ENCODE measurements around the gene TRH.

Gene TRH

DNA sequence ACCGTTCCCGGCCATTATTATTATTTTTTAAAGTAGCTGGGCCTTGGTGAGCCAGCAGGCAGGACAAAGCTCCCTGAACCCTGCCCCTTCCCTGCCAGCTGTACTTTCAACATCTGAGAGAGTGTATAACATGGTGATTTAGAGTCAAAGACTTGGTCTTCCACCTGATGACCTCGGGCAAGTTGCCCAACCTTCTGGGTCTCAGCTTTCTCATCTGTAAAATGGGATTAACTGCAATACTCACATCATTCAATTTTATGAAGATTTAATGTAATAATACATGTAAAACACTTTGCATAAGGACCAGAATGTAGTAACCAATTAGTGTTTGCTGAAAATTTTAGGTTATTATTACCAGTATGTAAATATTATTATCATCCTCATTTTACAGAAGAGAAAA is 11.9 kb upstream of the TRH start:
- DNase-seq (ENCODE audit: low spot score), result no peak
- Histone ChIP-seq H3K27ac (no peak overlapping the region), H3K4me3 (no peak overlapping the region)
- TF ChIP-seq CTCF (IDR thresholded peaks at IDR 0.05), result no peak

DNA sequence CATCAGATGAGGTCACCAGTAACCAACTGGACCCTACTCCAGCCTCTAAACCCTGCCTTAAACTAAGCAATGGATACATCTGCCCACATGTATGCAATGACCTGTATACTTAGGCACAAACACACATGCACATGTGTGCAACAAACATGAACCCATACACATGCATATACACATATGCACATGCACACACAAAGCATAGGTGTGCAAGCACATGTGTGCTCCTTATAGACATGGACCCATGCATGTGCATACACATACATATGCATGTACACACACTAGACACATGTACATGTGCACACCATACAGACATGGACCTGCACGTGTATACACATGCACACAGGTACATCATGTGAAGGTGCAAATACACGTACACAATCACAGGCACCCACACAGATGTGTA is 8.6 kb upstream of the TRH start:
- no peak for TF ChIP-seq CTCF (IDR thresholded peaks at IDR 0.05)
- H3K4me3 ChIP-seq, result no peak overlapping the region
- H3K27ac ChIP-seq, result no peak overlapping the region
- no peak for DNase-seq (ENCODE audit: low spot score)

- DNase-seq (ENCODE audit: low spot score), result no peak
- TF ChIP-seq CTCF (IDR thresholded peaks at IDR 0.05), result no peak
- Histone ChIP-seq H3K27ac (no peak overlapping the region), H3K4me3 (no peak overlapping the region)
These were observed 7.6 kb upstream of the TRH start for GRCh38 chr3:129966876-129967275.

DNA sequence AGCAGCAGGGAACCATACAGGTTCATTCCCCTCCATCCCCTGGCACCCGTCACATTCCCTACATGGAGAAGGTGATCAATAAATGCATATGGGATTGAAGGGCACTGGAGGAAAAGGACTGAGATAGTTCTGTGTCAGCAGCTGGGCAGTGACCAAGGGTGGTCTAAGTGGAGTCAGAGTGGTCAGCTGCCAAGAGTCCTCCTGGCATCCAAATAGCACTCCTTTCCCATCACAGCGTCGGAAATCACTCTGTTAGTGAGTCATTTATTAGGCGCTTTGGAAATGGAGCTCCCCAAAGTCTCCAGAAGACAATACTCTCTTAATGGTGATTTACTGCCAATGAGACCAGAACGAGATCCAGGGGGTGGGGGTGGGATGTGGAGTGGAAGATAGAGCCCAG is 6.8 kb upstream of the TRH start:
- Histone ChIP-seq H3K4me3 (no peak overlapping the region), H3K27ac (no peak overlapping the region)
- DNase-seq (ENCODE audit: low spot score), result no peak
- TF ChIP-seq CTCF (IDR thresholded peaks at IDR 0.05), result no peak

DNA sequence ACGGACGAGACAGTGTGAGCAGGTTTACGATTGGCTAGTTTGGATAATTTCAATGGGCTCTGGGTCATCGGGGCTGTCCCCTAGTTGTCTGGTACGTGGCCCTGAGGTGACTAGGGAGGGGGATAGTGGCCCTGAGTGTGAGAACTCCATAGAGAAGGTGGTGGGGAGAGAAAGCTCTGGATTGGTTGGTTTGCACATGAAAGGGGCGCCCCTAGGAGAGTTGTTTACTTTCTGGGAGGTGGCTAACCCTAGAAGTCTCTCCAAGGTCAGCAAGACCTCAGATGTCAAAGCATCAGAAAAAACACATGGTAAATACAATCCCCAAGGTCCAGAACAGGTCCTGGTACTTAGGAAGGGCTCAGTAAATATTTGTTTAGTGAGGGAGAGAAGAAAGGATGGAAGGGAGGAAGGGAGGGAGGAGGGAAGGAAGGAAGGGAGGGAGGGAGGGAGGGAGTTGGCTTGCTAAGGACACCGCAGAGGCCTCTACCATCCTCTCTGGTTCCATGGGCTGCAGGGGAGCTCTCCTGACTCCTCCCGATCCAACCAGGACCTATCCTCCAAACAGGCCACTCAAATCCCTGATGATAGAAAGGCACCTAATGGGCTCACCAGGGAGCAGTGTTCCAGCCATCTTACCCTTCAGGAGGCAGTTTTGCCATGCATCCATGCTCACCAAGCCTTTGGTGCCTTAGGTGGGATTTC is 3.0 kb upstream of the TRH start:
- no peak for DNase-seq (ENCODE audit: low spot score)
- TF ChIP-seq CTCF (IDR thresholded peaks at IDR 0.05), result no peak
- no peak overlapping the region for H3K27ac ChIP-seq

GRCh38 chr3:129972301-129972700 is 2.2 kb upstream of the TRH start:
- no peak for TF ChIP-seq CTCF (IDR thresholded peaks at IDR 0.05)
- Histone ChIP-seq H3K4me3 (no peak overlapping the region), H3K27ac (no peak overlapping the region)
- DNase-seq (ENCODE audit: low spot score), result no peak

More for the DNA sequence above, 3.0 kb upstream of the TRH start:
- no peak overlapping the region for H3K4me3 ChIP-seq

GRCh38 chr3:129973853-129974563 is 512 bp upstream of the TRH start:
- DNase-seq (ENCODE audit: low spot score), result no peak
- TF ChIP-seq CTCF (IDR thresholded peaks at IDR 0.05), result no peak
- Histone ChIP-seq H3K27ac (no peak overlapping the region), H3K4me3 (peak overlapping the region; percentile 64)
